RWPE1 (cell line): Measurements from ENCODE around the gene KDM2B.

ENCODE experiments used
- CTCF ChIA-PET: fragments of 350-600 bp; sonication (Branson Sonifier 250); formaldehyde crosslinking; extraction: SDS; loops from one replicate; lab custom pipeline; 2021; lab: Yijun Ruan, JAX
- POLR2A ChIA-PET: fragments of 400-600 bp; formaldehyde crosslinking; extraction: SDS; loops from one replicate; lab custom pipeline; 2020; ENCODE audit warnings: antibody characterized with exemption; ENCODE audit not compliant: low non-redundant PET; lab: Yijun Ruan, JAX
- DNase-seq: peaks from one replicate; pipeline ENCODE4 v3.0.0; 2012; ENCODE audit warnings: low spot score
- H3K27ac ChIP-seq: fragments of 450-650 bp; 2 replicates; pipeline ENCODE4 v1.5.1; 2017
- CTCF ChIP-seq: fragments of 450-650 bp; conservative IDR thresholded peaks from 2 replicates; pipeline ENCODE4 v1.5.1; 2017; ENCODE audit warnings: low read depth, mild to moderate bottlenecking

KDM2B gene

GRCh38 chr12:121504505-121504904, 76.3 kb downstream of the KDM2B start:
- TF ChIP-seq CTCF, result no peak
- no peak overlapping the region for H3K27ac ChIP-seq
- no peak for DNase-seq
- POLR2A ChIA-PET, result interaction anchor here (0.7 kb wide), 1 partner anchor 79 kb away, joined by 9 read pairs; no protein-coding TSS in a partner anchor
- CTCF ChIA-PET, result interaction anchor here (0.6 kb wide), 2 partner anchors 139 to 191 kb away, joined by 3 to 5 read pairs; no protein-coding TSS in a partner anchor

GRCh38 chr12:121503395-121503794, 77.4 kb downstream of the KDM2B start:
- no peak for TF ChIP-seq CTCF
- H3K27ac ChIP-seq, result no peak overlapping the region
- no peak for DNase-seq
- ChIA-PET CTCF (no interaction called here), POLR2A (no interaction called here)

- ChIA-PET POLR2A (no interaction called here), CTCF (interaction anchor here (0.7 kb wide), 2 partner anchors 52 to 685 kb away, joined by 3 read pairs; no protein-coding TSS in a partner anchor)
- TF ChIP-seq CTCF, result no peak
- no peak for DNase-seq
- no peak overlapping the region for H3K27ac ChIP-seq
Measured at GRCh38 chr12:121501946-121502345, 78.9 kb downstream of the KDM2B start.

- DNase-seq, result peak; percentile 85
- CTCF ChIA-PET, result interaction anchor here (0.5 to 1.5 kb wide), 11 partner anchors 21 to 1062 kb away, joined by 3 to 7 read pairs (median 3); no protein-coding TSS in a partner anchor
- POLR2A ChIA-PET, result no interaction called here
- TF ChIP-seq CTCF, result peak; percentile 90
- peak overlapping the region; percentile 25; the same call in 1 of the 2 replicates for H3K27ac ChIP-seq
Measured at GRCh38 chr12:121499929-121500793, 80.7 kb downstream of the KDM2B start.

- ChIA-PET POLR2A (no interaction called here), CTCF (interaction anchor here (0.9 to 1.4 kb wide), 2 partner anchors 16 to 54 kb away, joined by 3 to 5 read pairs; no protein-coding TSS in a partner anchor)
- no peak for DNase-seq
- H3K27ac ChIP-seq, result no peak overlapping the region
- TF ChIP-seq CTCF, result no peak
Measured at GRCh38 chr12:121495746-121496145, 85.1 kb downstream of the KDM2B start.

GRCh38 chr12:121494093-121494787, 86.6 kb downstream of the KDM2B start:
- peak; percentile 29 for DNase-seq
- POLR2A ChIA-PET, result no interaction called here
- no peak overlapping the region for H3K27ac ChIP-seq

More at GRCh38 chr12:121494093-121494787, 86.6 kb downstream of the KDM2B start:
- peak; percentile 85 for TF ChIP-seq CTCF
- CTCF ChIA-PET, result interaction anchor here (0.6 to 1.4 kb wide), 11 partner anchors 12 to 446 kb away, joined by 3 to 6 read pairs (median 3); no protein-coding TSS in a partner anchor
